Spleen (tissue), 11 donors: ENCODE results near the gene MRI1. TPM values are rescaled to one million over a fixed set of nuclear protein-coding genes. Genes with fewer than 3 reads are reported as not detected.
A peak's percentile ranks its signal among the peaks of the same experiment; 100 is the strongest.

ENCODE experiments used
- DNase-seq: peaks from one replicate; pipeline ENCODE4 v3.0.0-alpha.2; 2020
- H3K27ac ChIP-seq, 8 donors: fragments of 200-600 bp; sonication (generic) in 7 of 8; 1 replicate in 4 of 8; 2 replicates in 4 of 8; pipeline versions ENCODE4 v1.5.0 to v1.8.0; 2016 to 2021; ENCODE audit warnings: inconsistent platforms in 4 of 8, mild to moderate bottlenecking in 4 of 8, moderate library complexity in 1 of 8
- H3K27me3 ChIP-seq, 7 donors: fragments of 200-600 bp; sonication (generic) in 6 of 7; replicated peaks in 1 of 7; 1 replicate in 4 of 7; 2 replicates in 3 of 7; pipeline versions ENCODE4 v1.5.0 to v1.8.0; 2016 to 2021; ENCODE audit warnings: inconsistent platforms in 3 of 7, mild to moderate bottlenecking in 1 of 7
- H3K36me3 ChIP-seq, 6 donors: fragments of 200-600 bp; sonication (generic) in 5 of 6; 1 replicate in 4 of 6; 2 replicates in 2 of 6; pipeline versions ENCODE4 v1.5.0 to v1.8.0; 2016 to 2021; ENCODE audit warnings: inconsistent platforms in 2 of 6
- H3K4me1 ChIP-seq, 6 donors: fragments of 200-600 bp; sonication (generic) in 5 of 6; 1 replicate in 3 of 6; 2 replicates in 3 of 6; pipeline versions ENCODE4 v1.5.0 to v1.8.0; 2016 to 2021; ENCODE audit warnings: inconsistent platforms in 3 of 6
- H3K4me3 ChIP-seq, 8 donors: fragments of 200-600 bp; sonication (generic) in 7 of 8; 1 replicate in 4 of 8; 2 replicates in 4 of 8; pipeline versions ENCODE4 v1.5.0 to v1.8.0; 2016 to 2021; ENCODE audit warnings: inconsistent platforms in 4 of 8, mild to moderate bottlenecking in 4 of 8, moderate library complexity in 2 of 8
- H3K9me3 ChIP-seq, 8 donors: fragments of 200-600 bp; sonication (generic) in 7 of 8; 1 replicate in 4 of 8; 2 replicates in 4 of 8; pipeline versions ENCODE4 v1.5.0 to v1.8.0; 2016 to 2021; ENCODE audit warnings: inconsistent platforms in 4 of 8
- POLR2A ChIP-seq, 3 donors: fragments of 450-650 bp; IDR thresholded peaks; one replicate each; pipeline ENCODE4 v1.5.1; 2017; ENCODE audit warnings: antibody characterized with exemption in 3 of 3, mild to moderate bottlenecking in 1 of 3
- POLR2AphosphoS5 ChIP-seq, 3 donors: sonication (generic); formaldehyde crosslinking; IDR thresholded peaks; one replicate each; pipeline ENCODE4 v1.5.1; 2017; ENCODE audit warnings: antibody characterized with exemption in 3 of 3
- WGBS, 5 donors: extraction: QIAGEN DNeasy Blood & Tissue Kit in 3 of 5; methylation state at CpG; one replicate each; pipeline versions ENCODE4 v1.1.5 to v1.1.7; 2013 to 2018; 5-methylcytosine and 5-hydroxymethylcytosine counted together
- intact Hi-C: fragments of 100-400 bp; cut with DNase I; formaldehyde crosslinking; loops from one replicate; pipeline ENCODE4 v1.15.0; 2023; ENCODE audit warnings: low total_unique reads
- polyA plus RNA-seq, 3 donors: library from polyadenylated mRNA; stranded (reverse); fragments of 200-250 nt; gene quantifications; one replicate each; pipeline ENCODE4 v1.2.1, GENCODE V29; 2013
- total RNA-seq, 7 donors: library from RNA; depleted of rRNA in 3 of 7; stranded (reverse); fragments of >200 nt in 3 of 7; fragmentation: NEBNext Ultra II Directional in 4 of 7; extraction: Animal tissue kit (Norgen Biotek cat#: 25700) in 4 of 7; gene quantifications; one replicate each; pipeline versions ENCODE4 v1.1.0 to v1.2.1, GENCODE V29; 2016 to 2021
- TF ChIP-seq, protein P1 (sequence below), 11 experiments: fragments of 200-600 bp in 7 of 11; fragments of 450-650 bp in 4 of 11; sonication (generic) in 4 of 11; IDR thresholded peaks in 8 of 11; conservative IDR thresholded peaks in 3 of 11; 1 replicate in 7 of 11; 2 replicates in 4 of 11; pipeline versions ENCODE4 v1.4.0 to v1.8.0; 2016 to 2021; ENCODE audit warnings: antibody characterized with exemption in 11 of 11, inconsistent platforms in 4 of 11, mild to moderate bottlenecking in 1 of 11
- donor health status: healthy with polysubstance abuse.
- donor health status: DM: no; HTN: no; CAD: no; lungs with moderate emphysema.
- donor health status: DM: no; HTN: no; CAD: no.
- donor health status: Bipolar disorder and iron deficiency.
- donor health status: healthy.
- donor health status: DM: no; HTN: no; CAD: no.
- donor health status: DM: yes; HTN: yes; CAD: no.

The MRI1 gene
- total and polyA plus RNA-seq, 10 donors = 21.2 to 64.6 (median 35.3) TPM

DNA sequence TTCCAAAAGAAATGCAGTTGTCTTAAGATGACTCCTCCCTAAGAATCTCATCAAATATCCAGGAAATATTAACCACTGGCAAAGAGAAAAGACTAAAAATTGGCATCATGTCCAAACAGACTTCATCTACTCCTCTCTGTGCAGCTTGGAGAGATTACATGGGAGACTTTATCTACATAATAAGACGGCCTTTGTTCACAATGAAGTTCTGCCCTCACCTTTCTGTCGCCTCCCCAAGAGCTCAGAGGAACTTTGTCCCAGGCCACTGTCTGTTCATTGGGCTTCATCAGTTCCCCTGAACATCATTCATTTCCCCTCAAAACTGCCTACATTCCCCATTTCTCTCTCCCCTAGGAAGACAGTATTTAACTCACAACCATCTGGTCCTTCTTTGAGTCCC is 22.4 kb upstream of the MRI1 start:
- Histone ChIP-seq H3K4me1 (peaks cover 0 to under 1% (median 0%) of the 10 kb centered on the region in 6 donors), H3K9me3 (no peaks in the 10 kb centered on the region), H3K27me3 (no peaks in the 10 kb centered on the region), H3K36me3 (peaks cover 0 to 6% (median 0%) of the 10 kb centered on the region in 6 donors), H3K27ac (no peak overlapping the region), H3K4me3 (no peak overlapping the region)
- WGBS, 5 donors = 89 to 98% (median 96%) methylated on average over 2 of the region's 2 CpGs
- no peak for DNase-seq
- TF ChIP-seq, protein P1, sequence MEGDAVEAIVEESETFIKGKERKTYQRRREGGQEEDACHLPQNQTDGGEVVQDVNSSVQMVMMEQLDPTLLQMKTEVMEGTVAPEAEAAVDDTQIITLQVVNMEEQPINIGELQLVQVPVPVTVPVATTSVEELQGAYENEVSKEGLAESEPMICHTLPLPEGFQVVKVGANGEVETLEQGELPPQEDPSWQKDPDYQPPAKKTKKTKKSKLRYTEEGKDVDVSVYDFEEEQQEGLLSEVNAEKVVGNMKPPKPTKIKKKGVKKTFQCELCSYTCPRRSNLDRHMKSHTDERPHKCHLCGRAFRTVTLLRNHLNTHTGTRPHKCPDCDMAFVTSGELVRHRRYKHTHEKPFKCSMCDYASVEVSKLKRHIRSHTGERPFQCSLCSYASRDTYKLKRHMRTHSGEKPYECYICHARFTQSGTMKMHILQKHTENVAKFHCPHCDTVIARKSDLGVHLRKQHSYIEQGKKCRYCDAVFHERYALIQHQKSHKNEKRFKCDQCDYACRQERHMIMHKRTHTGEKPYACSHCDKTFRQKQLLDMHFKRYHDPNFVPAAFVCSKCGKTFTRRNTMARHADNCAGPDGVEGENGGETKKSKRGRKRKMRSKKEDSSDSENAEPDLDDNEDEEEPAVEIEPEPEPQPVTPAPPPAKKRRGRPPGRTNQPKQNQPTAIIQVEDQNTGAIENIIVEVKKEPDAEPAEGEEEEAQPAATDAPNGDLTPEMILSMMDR (IDR thresholded peaks at IDR 0.05 in 8 of 11, conservative IDR thresholded peaks at IDR 0.05 in 3 of 11) = no peak
- TF ChIP-seq POLR2A (IDR thresholded peaks at IDR 0.05) (no peak), POLR2AphosphoS5 (IDR thresholded peaks at IDR 0.05) (no peak)
- intact Hi-C loops = no loop called here

DNA sequence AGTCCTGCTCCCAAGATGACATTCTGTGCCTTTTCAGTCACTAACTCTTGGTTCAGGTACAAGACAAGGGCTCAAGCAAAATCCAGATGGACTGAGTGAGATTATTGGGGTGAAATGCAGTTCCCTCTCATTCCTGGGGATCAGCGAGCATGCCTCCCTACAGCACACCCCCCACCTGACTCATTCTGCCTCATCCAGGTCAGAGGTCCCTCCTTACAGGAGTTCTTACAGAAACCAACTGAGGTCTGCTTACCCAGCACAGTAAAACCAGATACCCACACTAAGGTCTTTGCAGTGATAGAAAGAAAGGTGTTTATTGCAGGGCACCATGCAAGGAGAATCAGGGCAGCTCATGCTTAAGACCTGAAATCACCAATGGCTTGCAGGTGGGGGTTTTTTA is 21.6 kb upstream of the MRI1 start:
- DNase-seq = no peak
- Histone ChIP-seq H3K9me3 (peaks cover 0 to 3% (median 0%) of the 10 kb centered on the region in 8 donors), H3K4me3 (no peak overlapping the region), H3K36me3 (no peaks in the 10 kb centered on the region), H3K27ac (no peak overlapping the region), H3K27me3 (no peaks in the 10 kb centered on the region), H3K4me1 (peaks cover 0 to 7% (median 3%) of the 10 kb centered on the region in 6 donors)
- intact Hi-C loops = no loop called here
- TF ChIP-seq, protein P1 (IDR thresholded peaks at IDR 0.05 in 8 of 11, conservative IDR thresholded peaks at IDR 0.05 in 3 of 11) = no peak
- TF ChIP-seq POLR2AphosphoS5 (IDR thresholded peaks at IDR 0.05) = no peak
- WGBS, 5 donors = 78 to 100% (median 90%) methylated on average over 1 of the region's 1 CpG

DNA sequence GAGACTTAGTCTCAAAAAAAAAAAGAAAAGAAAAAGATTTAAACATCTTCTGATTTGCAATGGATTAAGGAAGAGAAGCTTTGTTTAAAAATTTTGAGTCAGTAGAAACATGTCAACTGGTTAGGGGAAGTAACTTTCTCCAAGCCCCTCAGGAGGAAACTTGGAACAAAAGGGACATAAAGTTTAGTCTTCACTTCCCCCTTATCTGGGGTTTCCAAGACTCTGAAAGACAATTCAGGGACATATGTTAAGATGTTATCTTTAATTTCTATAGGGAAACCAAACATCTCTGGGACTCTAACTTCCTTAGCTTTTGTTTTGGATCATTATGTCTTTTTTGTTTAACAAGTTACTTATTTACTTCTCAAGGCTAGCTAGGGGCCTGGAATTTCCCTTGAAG is 20.1 kb upstream of the MRI1 start:
- H3K36me3 ChIP-seq = no peaks in the 10 kb centered on the region
- peaks cover 9 to 18% (median 14%) of the 10 kb centered on the region in 6 donors for H3K4me1 ChIP-seq
- DNase-seq = no peak
- H3K4me3 ChIP-seq = no peak overlapping the region
- intact Hi-C loops = no loop called here
- no peak for TF ChIP-seq POLR2AphosphoS5 (IDR thresholded peaks at IDR 0.05)
- H3K27me3 ChIP-seq = no peaks in the 10 kb centered on the region
- peaks cover 0 to 3% (median 0%) of the 10 kb centered on the region in 8 donors for H3K9me3 ChIP-seq
- H3K27ac ChIP-seq = peak overlapping the region in 3 of 8 donors; percentile 13 to 53 (median 23)

DNA sequence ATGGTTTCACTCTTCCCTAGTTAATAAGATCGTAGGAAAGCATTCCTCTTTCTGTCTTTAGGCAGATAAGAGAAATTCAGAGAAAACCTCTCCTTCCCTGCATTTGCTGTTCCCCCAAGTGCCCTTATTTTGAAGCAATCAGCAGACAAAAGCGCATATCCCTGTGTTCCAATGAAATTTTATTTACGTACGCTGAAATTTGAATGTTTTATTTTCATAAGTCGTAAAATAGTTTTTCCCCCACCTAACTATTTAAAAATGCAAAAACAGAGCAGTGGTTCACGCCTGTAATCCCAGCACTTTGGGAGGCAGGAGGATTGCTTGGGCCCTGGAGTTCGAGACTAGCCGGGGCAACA is 17.2 kb upstream of the MRI1 start:
- Histone ChIP-seq H3K9me3 (peaks cover 0 to 3% (median 0%) of the 10 kb centered on the region in 8 donors), H3K4me1 (peaks cover 12 to 44% (median 21%) of the 10 kb centered on the region in 6 donors), H3K4me3 (peak overlapping the region in 7 of 8 donors; percentile 61 to 88 (median 76)), H3K27ac (peak overlapping the region; percentile 21 to 96 (median 91)), H3K27me3 (no peaks in the 10 kb centered on the region), H3K36me3 (peaks cover 0 to 16% (median 9%) of the 10 kb centered on the region in 6 donors)
- TF ChIP-seq, protein P1 (IDR thresholded peaks at IDR 0.05 in 8 of 11, conservative IDR thresholded peaks at IDR 0.05 in 3 of 11) = no peak
- TF ChIP-seq POLR2A (IDR thresholded peaks at IDR 0.05) (no peak), POLR2AphosphoS5 (IDR thresholded peaks at IDR 0.05) (no peak)
- intact Hi-C loops = no loop called here
- 90 to 94% (median 93%) methylated on average over 8 of the region's 8 CpGs for WGBS, 5 donors
- DNase-seq = no peak
